ENCODE results near the gene COA1. TPM values are rescaled to one million over a fixed set of nuclear protein-coding genes. Genes with fewer than 3 reads are reported as not detected.
"Not testable (repeated sequence)": the region's sequence is repeated elsewhere in the genome, so short reads cannot be mapped to it uniquely, and the experiment has no call there.

COA1 gene
- total RNA-seq (55.1 and 58.0 TPM in 2 replicates), polyA plus RNA-seq (24.8 and 38.1 TPM in 2 replicates), polyA minus RNA-seq (68.0 and 68.7 TPM in 2 replicates), Bru-seq, nascent RNA (percentile 83 among the genes with signal in this experiment), BruChase-seq, experiment 1, labeled RNA remaining after a 6-hour chase (percentile 78 among the genes with signal in this experiment), BruChase-seq, experiment 2, labeled RNA remaining after a 2-hour chase (percentile 79 among the genes with signal in this experiment)
- 21.7 and 24.3 TPM in 2 replicates for polyA plus RNA-seq (2011; cell fraction: cytosol; rRNA removed)
- 52.7 and 53.5 TPM in 2 replicates for polyA plus RNA-seq (2011; cell fraction: nucleus; rRNA removed)
- polyA plus RNA-seq (2012): 38.3 and 57.1 TPM in 2 replicates
- polyA minus RNA-seq (2011; cell fraction: cytosol; rRNA and poly(A)+ RNA removed): 30.3 TPM
- 81.5 and 105 TPM in 2 replicates for polyA minus RNA-seq (2011; cell fraction: nucleus; rRNA and poly(A)+ RNA removed)
- long read RNA-seq, transcript COA1-201 (6 exons, 927 nt): major isoform, 35 of 106 reads
- long read RNA-seq, partial matches to known transcripts: 36 of 106 reads
- long read RNA-seq, other reads (novel, unspliced or antisense): 29 of 106 reads

- no peaks in the 10 kb centered on the region for H3K9me1 ChIP-seq (replicated peaks; ENCODE audit: control insufficient read depth, extremely low read depth, insufficient read depth, low read length)
- dilution Hi-C loops (cut with MboI; ENCODE audit: extremely low pct_ligation_motif_present, low sequenced_read_pairs) (no loop called here), intact Hi-C loops (cut with micrococcal nuclease) (loop anchor here (1.0 to 10.0 kb wide), 5 partner anchors 88 to 1495 kb away; partner anchors contain the start of genes GLI3 and STK17A)
- peak within 1 kb of the TSS; percentile 48 for H3K27ac ChIP-seq (ENCODE audit: insufficient read depth, low read depth, low read length)
- peaks cover 38% of the 10 kb centered on the region for H3K79me2 ChIP-seq (ENCODE audit: control insufficient read depth, insufficient read depth, low read length)
- H3K9me3 ChIP-seq (replicated peaks; ENCODE audit: control insufficient read depth, insufficient read depth, low read length): no peaks in the 10 kb centered on the region
- H4K20me1 ChIP-seq (replicated peaks; ENCODE audit: control insufficient read depth, extremely low read depth, insufficient read depth, low read length): no peaks in the 10 kb centered on the region
- BruUV-seq (replicated peaks): TSS peak; percentile 93
- peak within 1 kb of the TSS; percentile 91 for H3K4me2 ChIP-seq (ENCODE audit: insufficient read depth, low read length)
- CTCF ChIA-PET: interaction anchor here (0.6 to 3.5 kb wide), 12 partner anchors 8 to 813 kb away, joined by 3 to 23 read pairs (median 4); partner anchors contain the start of gene STK17A
- H3K27me3 ChIP-seq (ENCODE audit: control insufficient read depth in 2 of 2, insufficient read depth in 2 of 2, low read length in 2 of 2): peaks cover 0 to 3% of the 10 kb centered on the region in 2 experiments
- peaks cover 14% of the 10 kb centered on the region for H3K4me1 ChIP-seq (ENCODE audit: control insufficient read depth, extremely low read depth, insufficient read depth, low read length)
- H3K36me3 ChIP-seq (ENCODE audit: control insufficient read depth in 2 of 2, extremely low read depth in 1 of 2, insufficient read depth in 2 of 2, low read length in 2 of 2): no peaks in the 10 kb centered on the region
- peak; percentile 93 for DNase-seq (ENCODE audit: low read depth, low spot score)
- peak; percentile 83 for FAIRE-seq
- peak within 1 kb of the TSS; percentile 41 for H3K9ac ChIP-seq (replicated peaks; ENCODE audit: extremely low read depth, insufficient read depth, low read length)
- POLR2A ChIA-PET: interaction anchor here (0.6 to 2.1 kb wide), 9 partner anchors 30 to 1395 kb away, joined by 3 to 8 read pairs (median 3); partner anchors contain the start of genes MRPS24 and STK17A
- H3K4me3 ChIP-seq (replicated peaks in 1 of 3; ENCODE audit: insufficient read depth in 1 of 3, low read depth in 1 of 3, low read length in 3 of 3): peak within 1 kb of the TSS; percentile 13 to 66 (median 58)
- TF ChIP-seq POLR2A (IDR thresholded peaks at IDR 0.05; ENCODE audit: low read depth, low read length): peak; percentile 86
- TF ChIP-seq POLR2AphosphoS5 (IDR thresholded peaks at IDR 0.05; ENCODE audit: insufficient read depth, low read depth, low read length): peak; percentile 93
- no peak for TF ChIP-seq MAX (IDR thresholded peaks at IDR 0.05; ENCODE audit: insufficient read depth, insufficient read length)
- no peak for TF ChIP-seq GATA2 (IDR thresholded peaks at IDR 0.05; ENCODE audit: insufficient read depth, insufficient read length, low read depth, low read length)
- H2AFZ ChIP-seq (ENCODE audit: low read depth, low read length): peak within 1 kb of the TSS; percentile 64
These were observed at the start of gene COA1 for GRCh38 chr7:43729214-43729923. TSS of gene COA1 (minus strand) at chr7:43729523. CDS start at chr7:43648614, 80,909 bp downstream.

- dilution Hi-C loops (cut with MboI; ENCODE audit: extremely low pct_ligation_motif_present, low sequenced_read_pairs); H3K27me3 ChIP-seq (ENCODE audit: control insufficient read depth in 2 of 2, insufficient read depth in 2 of 2, low read length in 2 of 2); DNase-seq (ENCODE audit: low read depth, low spot score); POLR2A ChIA-PET; H3K9ac ChIP-seq (replicated peaks; ENCODE audit: extremely low read depth, insufficient read depth, low read length); H3K4me3 ChIP-seq (replicated peaks in 1 of 3; ENCODE audit: insufficient read depth in 1 of 3, low read depth in 1 of 3, low read length in 3 of 3); H4K20me1 ChIP-seq (replicated peaks; ENCODE audit: control insufficient read depth, extremely low read depth, insufficient read depth, low read length); H2AFZ ChIP-seq (ENCODE audit: low read depth, low read length); H3K27ac ChIP-seq (ENCODE audit: insufficient read depth, low read depth, low read length); H3K36me3 ChIP-seq (ENCODE audit: control insufficient read depth in 2 of 2, extremely low read depth in 1 of 2, insufficient read depth in 2 of 2, low read length in 2 of 2); CTCF ChIA-PET; H3K9me1 ChIP-seq (replicated peaks; ENCODE audit: control insufficient read depth, extremely low read depth, insufficient read depth, low read length); H3K4me1 ChIP-seq (ENCODE audit: control insufficient read depth, extremely low read depth, insufficient read depth, low read length); H3K79me2 ChIP-seq (ENCODE audit: control insufficient read depth, insufficient read depth, low read length); H3K4me2 ChIP-seq (ENCODE audit: insufficient read depth, low read length); H3K9me3 ChIP-seq (replicated peaks; ENCODE audit: control insufficient read depth, insufficient read depth, low read length); BruUV-seq (replicated peaks); FAIRE-seq; intact Hi-C loops (cut with micrococcal nuclease): not testable (repeated sequence)
These were observed 49.1 kb upstream of the COA1 start for GRCh38 chr7:43778293-43779044.

- dilution Hi-C loops (cut with MboI; ENCODE audit: extremely low pct_ligation_motif_present, low sequenced_read_pairs); H3K27me3 ChIP-seq (ENCODE audit: control insufficient read depth in 2 of 2, insufficient read depth in 2 of 2, low read length in 2 of 2); BruUV-seq (replicated peaks); H3K9me3 ChIP-seq (replicated peaks; ENCODE audit: control insufficient read depth, insufficient read depth, low read length); H2AFZ ChIP-seq (ENCODE audit: low read depth, low read length); H3K9me1 ChIP-seq (replicated peaks; ENCODE audit: control insufficient read depth, extremely low read depth, insufficient read depth, low read length); FAIRE-seq; H3K79me2 ChIP-seq (ENCODE audit: control insufficient read depth, insufficient read depth, low read length); H3K4me3 ChIP-seq (replicated peaks in 1 of 3; ENCODE audit: insufficient read depth in 1 of 3, low read depth in 1 of 3, low read length in 3 of 3); H3K36me3 ChIP-seq (ENCODE audit: control insufficient read depth in 2 of 2, extremely low read depth in 1 of 2, insufficient read depth in 2 of 2, low read length in 2 of 2); H4K20me1 ChIP-seq (replicated peaks; ENCODE audit: control insufficient read depth, extremely low read depth, insufficient read depth, low read length); H3K27ac ChIP-seq (ENCODE audit: insufficient read depth, low read depth, low read length); H3K9ac ChIP-seq (replicated peaks; ENCODE audit: extremely low read depth, insufficient read depth, low read length); H3K4me2 ChIP-seq (ENCODE audit: insufficient read depth, low read length); intact Hi-C loops (cut with micrococcal nuclease); CTCF ChIA-PET; DNase-seq (ENCODE audit: low read depth, low spot score); POLR2A ChIA-PET; H3K4me1 ChIP-seq (ENCODE audit: control insufficient read depth, extremely low read depth, insufficient read depth, low read length): not testable (repeated sequence)
These were observed 45.9 kb upstream of the COA1 start for GRCh38 chr7:43775255-43775654.
